Immature natural killer cell (primary cell): ENCODE measurements around the gene RBBP6. TPM values are rescaled to one million over a fixed set of nuclear protein-coding genes. Genes with fewer than 3 reads are reported as not detected.
A peak's percentile ranks its signal among the peaks of the same experiment; 100 is the strongest.

ENCODE experiments used
- DNase-seq, 3 donors: peaks; one replicate each; pipeline ENCODE4 v3.0.0; 2022; ENCODE audit warnings: mixed read lengths in 1 of 3
- H3K27ac Mint-ChIP-seq, 6 donors: one replicate each; pipeline ENCODE4 v1.8.0; 2020; ENCODE audit warnings: mixed read lengths in 6 of 6, mild to moderate bottlenecking in 5 of 6, inconsistent platforms in 4 of 6, moderate library complexity in 3 of 6
- H3K27me3 Mint-ChIP-seq, 3 donors: one replicate each; pipeline ENCODE4 v1.8.0; 2020 to 2021; ENCODE audit warnings: low read depth in 3 of 3, mild to moderate bottlenecking in 3 of 3, mixed read lengths in 3 of 3, moderate library complexity in 3 of 3, inconsistent platforms in 1 of 3
- H3K36me3 Mint-ChIP-seq, 3 donors: one replicate each; pipeline ENCODE4 v1.8.0; 2020; ENCODE audit warnings: mixed read lengths in 3 of 3, inconsistent platforms in 2 of 3, mild to moderate bottlenecking in 2 of 3
- H3K4me1 Mint-ChIP-seq, 2 donors: one replicate each; pipeline ENCODE4 v1.8.0; 2020; ENCODE audit warnings: inconsistent platforms in 2 of 2, mild to moderate bottlenecking in 2 of 2, mixed read lengths in 2 of 2, moderate library complexity in 1 of 2
- H3K4me3 Mint-ChIP-seq, 5 donors: one replicate each; pipeline ENCODE4 v1.8.0; 2020; ENCODE audit warnings: mild to moderate bottlenecking in 5 of 5, mixed read lengths in 5 of 5, inconsistent platforms in 3 of 5, moderate library complexity in 3 of 5
- H3K9me3 Mint-ChIP-seq, 6 donors: one replicate each; pipeline ENCODE4 v1.8.0; 2020; ENCODE audit warnings: mild to moderate bottlenecking in 6 of 6, mixed read lengths in 6 of 6, inconsistent platforms in 4 of 6, moderate library complexity in 3 of 6
- polyA plus RNA-seq, 3 donors: library from polyadenylated mRNA; unstranded; fragments of 300-500 nt; fragmentation: Illumina TruSeq; gene quantifications; one replicate each; pipeline ENCODE4 v1.2.3, GENCODE V29; 2021

RBBP6 gene
- polyA plus RNA-seq, 3 donors from 2014 or later, result 16.2 to 31.7 (median 27.6) TPM

DNA sequence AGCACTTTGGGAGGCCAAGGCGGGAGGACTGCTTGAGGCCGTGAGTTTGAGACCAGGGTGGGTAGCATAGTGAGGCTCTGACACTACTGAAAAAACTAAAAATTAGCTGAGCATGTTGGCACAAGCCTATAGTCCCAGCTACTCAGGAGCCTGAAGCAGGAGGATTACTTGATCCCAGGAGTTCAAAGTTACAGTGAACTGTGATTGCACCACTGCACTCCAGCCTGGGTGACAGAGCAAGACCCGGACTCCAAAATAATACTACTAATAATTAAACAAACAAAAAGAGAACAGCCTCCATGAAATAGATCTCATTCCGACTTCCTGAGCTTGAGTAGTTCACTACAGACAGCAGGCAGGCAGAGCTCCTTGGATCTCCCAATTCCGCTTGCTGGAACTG is 2.7 kb upstream of the RBBP6 start:
- DNase-seq, result no peak
- H3K9me3 Mint-ChIP-seq, result no peaks in the 10 kb centered on the region
- peaks cover 19 to 20% of the 10 kb centered on the region in 2 donors for H3K4me1 Mint-ChIP-seq
- peaks cover 6 to 13% (median 7%) of the 10 kb centered on the region in 3 donors for H3K27me3 Mint-ChIP-seq
- no peak overlapping the region for H3K27ac Mint-ChIP-seq
- no peaks in the 10 kb centered on the region for H3K36me3 Mint-ChIP-seq
- H3K4me3 Mint-ChIP-seq, result no peak overlapping the region

DNA sequence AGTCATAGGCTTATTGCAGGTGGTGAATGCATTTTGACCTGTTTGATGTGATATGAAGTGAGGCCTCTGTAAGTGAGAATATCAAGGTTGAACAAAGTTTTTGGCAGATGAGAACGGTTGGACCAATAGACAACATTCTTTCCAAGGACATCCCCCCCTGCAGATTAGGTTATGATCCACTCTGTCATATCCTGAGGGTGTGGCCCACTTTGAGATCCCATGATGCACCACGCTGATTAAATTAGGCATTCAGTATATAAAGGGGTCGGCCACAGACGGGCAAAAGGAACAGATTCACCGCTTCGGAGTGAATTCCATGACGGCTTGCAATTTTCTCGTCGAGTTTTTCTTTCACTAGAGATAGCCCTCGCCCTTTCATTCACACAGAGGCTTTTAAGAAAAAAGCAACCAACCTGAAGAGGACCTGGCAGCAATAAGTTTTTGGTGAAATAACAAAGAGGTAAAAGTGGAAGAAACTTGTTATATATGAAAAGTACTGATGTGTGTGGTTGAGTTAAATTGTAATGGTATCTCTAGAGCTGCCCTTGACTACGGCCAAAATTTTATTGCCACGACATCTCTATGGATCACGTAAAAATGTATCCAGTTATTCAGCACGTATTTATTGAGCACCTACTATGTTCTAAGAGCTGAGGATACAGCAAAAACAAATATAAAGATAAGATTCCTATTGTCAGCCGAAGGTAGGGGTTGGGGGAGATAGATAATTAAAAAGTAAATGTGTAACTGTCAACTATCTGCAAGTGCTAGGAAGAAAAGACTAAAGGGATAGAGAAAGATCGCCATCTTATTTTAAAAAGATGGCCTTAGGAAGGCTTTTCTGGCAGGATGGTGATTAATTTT is 1.7 kb upstream of the RBBP6 start:
- peak overlapping the region in 5 of 6 donors; percentile 34 to 66 (median 53) for H3K27ac Mint-ChIP-seq
- no peaks in the 10 kb centered on the region for H3K9me3 Mint-ChIP-seq
- peaks cover 30 to 31% of the 10 kb centered on the region in 2 donors for H3K4me1 Mint-ChIP-seq
- no peaks in the 10 kb centered on the region for H3K36me3 Mint-ChIP-seq
- H3K4me3 Mint-ChIP-seq, result peak overlapping the region; percentile 50 to 69 (median 60)
- peaks cover 6 to 13% (median 7%) of the 10 kb centered on the region in 3 donors for H3K27me3 Mint-ChIP-seq
- DNase-seq, result no peak

DNA sequence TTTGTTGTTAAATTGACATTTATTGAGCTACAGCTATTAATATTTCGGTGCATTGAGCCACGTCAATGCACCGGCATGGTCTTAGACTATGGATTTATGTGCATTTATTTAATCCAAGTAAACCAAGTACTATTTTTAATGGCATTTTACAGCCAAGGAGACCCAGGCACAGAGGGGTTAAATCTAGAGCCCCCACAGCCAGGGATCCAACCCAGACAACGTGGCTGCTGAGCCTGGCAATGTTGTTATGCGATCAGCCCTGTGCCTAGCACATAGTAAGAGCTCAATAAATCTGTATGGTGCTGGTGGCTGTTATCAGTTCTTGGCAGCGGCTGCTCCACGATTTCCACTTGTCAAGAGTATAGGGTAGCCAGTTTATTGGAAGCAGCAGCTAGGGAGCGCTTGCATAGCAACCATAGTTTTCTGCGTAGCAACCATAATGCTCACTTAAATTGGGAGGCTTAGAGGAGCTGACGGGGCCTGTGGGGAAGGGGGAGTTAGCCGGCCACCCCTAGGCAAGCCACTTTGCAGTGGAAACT is 541 bp upstream of the RBBP6 start:
- no peaks in the 10 kb centered on the region for H3K36me3 Mint-ChIP-seq
- no peak for DNase-seq
- H3K9me3 Mint-ChIP-seq, result no peaks in the 10 kb centered on the region
- peaks cover 41 to 42% of the 10 kb centered on the region in 2 donors for H3K4me1 Mint-ChIP-seq
- peak overlapping the region; percentile 99 to 100 (median 100) for H3K4me3 Mint-ChIP-seq
- peak overlapping the region; percentile 99 to 100 (median 100) for H3K27ac Mint-ChIP-seq
- peaks cover 6 to 11% (median 7%) of the 10 kb centered on the region in 3 donors for H3K27me3 Mint-ChIP-seq

DNA sequence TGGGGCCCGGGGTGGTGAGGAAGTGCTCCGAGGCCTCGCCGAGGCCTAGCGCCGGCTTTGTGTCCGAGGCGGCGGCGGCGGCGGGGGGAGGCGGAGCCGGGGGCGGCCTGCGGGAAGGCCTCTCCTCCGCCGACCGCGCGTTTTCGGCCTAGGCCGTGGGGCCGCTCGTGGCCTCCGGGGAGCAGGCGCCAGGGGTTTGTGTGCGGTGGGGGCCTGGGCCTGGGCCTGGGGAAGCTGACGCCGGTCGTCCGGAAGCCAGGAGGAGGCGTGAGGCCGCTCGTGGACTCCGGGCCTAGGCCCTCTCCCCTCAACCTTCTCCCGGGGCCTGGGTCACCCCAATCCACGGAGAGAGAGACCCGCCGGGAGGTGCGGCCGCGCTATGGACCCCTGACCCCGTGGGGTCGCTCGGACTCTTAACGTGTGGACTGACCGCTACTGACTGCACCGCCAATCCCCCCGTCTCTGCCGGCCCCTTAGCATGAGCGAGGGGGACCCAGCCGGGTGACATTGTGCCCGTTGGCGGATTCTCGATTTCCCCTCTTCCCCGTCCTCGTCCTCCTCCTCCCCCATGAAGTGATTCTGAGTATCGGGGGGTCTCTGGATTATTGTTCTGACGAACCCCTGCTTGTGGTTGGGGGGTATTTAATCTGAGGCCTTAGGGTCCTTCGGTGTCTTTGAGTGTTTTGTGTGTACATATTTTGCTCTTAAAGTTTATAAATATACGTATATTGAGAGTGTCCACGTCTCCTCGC is 660 bp downstream of the RBBP6 start:
- Mint-ChIP-seq H3K36me3 (no peaks in the 10 kb centered on the region), H3K4me3 (peak overlapping the region; percentile 91 to 100 (median 98)), H3K27ac (peak overlapping the region; percentile 87 to 100 (median 90)), H3K4me1 (peaks cover 53 to 54% of the 10 kb centered on the region in 2 donors), H3K9me3 (no peaks in the 10 kb centered on the region), H3K27me3 (peaks cover 6 to 10% (median 7%) of the 10 kb centered on the region in 3 donors)
- DNase-seq, result peak in 1 of 3 donors; percentile 12

DNA sequence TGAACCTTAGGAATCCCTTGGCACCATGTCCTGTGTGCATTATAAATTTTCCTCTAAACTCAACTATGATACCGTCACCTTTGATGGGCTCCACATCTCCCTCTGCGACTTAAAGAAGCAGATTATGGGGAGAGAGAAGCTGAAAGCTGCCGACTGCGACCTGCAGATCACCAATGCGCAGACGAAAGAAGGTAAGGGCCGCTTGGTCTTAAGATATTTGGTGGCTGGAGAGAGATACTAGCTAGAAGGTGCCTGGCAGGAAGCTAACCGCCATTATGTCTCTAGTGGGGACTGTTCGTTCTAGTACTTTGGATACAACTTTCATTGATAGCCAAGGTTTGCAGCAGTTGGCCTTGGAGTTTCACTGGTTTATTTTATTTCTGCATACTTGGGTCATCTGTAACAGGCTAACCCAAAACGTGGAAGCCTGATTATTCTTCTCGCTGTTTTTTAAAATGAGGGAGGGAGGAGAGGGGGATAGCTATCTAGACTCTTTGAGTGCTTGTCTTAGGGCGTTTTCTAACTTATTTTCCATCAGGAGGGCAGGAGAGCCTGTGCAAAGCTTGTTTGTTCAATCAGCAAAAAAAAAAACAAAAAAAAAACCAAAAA is 1.3 kb downstream of the RBBP6 start:
- Mint-ChIP-seq H3K4me3 (peak overlapping the region; percentile 91 to 100 (median 98)), H3K4me1 (peaks cover 60 to 61% of the 10 kb centered on the region in 2 donors), H3K36me3 (no peaks in the 10 kb centered on the region), H3K27me3 (peaks cover 6 to 7% (median 6%) of the 10 kb centered on the region in 3 donors), H3K9me3 (no peaks in the 10 kb centered on the region), H3K27ac (peak overlapping the region; percentile 87 to 100 (median 90))
- peak; percentile 10 to 29 (median 20) for DNase-seq

DNA sequence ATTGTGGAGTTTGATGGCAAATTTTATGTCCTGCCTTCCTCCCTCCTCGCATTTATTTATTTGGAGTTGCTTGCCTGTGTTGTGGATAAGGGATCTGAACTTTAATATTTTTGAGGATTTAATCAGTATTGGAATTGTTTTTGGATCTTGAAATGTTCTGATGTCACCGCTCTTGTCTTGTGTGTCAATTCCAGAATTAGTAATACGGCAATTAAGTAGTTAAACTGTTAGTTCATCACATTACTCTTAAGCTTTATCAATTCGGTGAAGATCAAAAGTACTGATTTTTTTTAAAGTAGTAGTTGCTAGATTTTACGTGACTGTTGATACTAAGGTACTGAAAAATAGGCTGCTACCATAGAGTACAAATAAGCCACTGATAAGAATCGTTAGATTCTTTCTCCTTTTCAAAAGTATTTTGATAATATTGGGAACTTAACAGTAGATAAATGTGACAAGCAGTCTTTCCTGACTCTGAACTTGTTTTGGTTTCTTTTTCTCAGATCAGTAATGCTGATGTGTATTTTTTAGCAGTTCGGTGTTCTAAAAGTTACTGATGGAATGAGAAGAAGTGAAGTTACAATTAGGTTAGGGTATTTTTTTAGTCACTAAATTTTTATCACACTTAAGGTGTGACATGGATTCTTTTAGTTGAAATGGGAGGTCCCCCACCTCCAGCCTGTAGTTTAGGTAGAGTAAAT is 2.0 kb downstream of the RBBP6 start:
- Mint-ChIP-seq H3K4me3 (peak overlapping the region; percentile 91 to 100 (median 98)), H3K4me1 (peaks cover 63 to 67% of the 10 kb centered on the region in 2 donors), H3K36me3 (peaks cover 0 to 2% (median 1%) of the 10 kb centered on the region in 3 donors), H3K9me3 (no peaks in the 10 kb centered on the region), H3K27ac (peak overlapping the region; percentile 87 to 100 (median 90)), H3K27me3 (peaks cover 6 to 7% (median 6%) of the 10 kb centered on the region in 3 donors)
- peak; percentile 12 to 19 (median 18) for DNase-seq

DNA sequence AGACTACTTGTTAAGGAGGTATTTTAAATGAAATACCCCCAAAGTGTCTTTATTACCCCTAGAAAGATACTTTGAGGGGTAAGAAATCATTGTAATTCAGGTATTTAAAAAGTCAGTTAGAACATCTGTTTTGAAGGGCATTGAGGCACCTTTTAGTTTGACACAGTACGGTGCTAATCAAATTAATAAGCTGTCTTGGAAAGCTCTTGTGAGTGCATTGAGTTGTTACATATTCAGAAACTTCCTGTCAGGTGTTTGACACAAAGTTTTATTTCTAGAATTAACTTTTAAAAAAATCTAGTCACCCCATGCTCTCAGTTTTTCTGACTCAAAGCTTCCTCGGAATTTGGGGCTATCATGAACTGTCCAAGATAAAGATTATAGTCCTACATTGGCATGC is 4.6 kb downstream of the RBBP6 start:
- peak overlapping the region in 4 of 6 donors; percentile 5 to 76 (median 48) for H3K27ac Mint-ChIP-seq

DNA sequence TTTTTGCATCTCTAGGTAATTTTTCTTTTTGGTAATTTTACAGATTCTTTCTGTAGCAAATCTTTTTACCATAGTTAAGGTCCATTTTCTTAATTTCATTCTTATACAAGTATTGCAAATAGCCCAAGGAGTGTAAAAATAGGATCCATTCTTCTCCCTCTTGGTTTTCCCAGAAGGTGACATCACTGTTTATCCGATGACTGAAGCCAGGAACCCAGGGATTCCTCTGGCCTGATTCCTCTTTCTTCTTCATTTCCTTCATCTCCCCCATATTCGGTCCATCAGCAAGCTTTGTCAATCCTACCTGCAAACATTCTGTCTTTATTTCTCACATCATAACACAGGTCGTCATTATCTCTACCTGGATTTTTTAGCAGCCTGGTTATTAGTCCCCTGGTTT is 5.3 kb downstream of the RBBP6 start:
- Mint-ChIP-seq H3K27ac (peak overlapping the region; percentile 2 to 37 (median 17)), H3K36me3 (peaks cover 3 to 19% (median 7%) of the 10 kb centered on the region in 3 donors), H3K4me1 (peaks cover 71 to 86% of the 10 kb centered on the region in 2 donors), H3K9me3 (no peaks in the 10 kb centered on the region), H3K4me3 (peak overlapping the region; percentile 0 to 44 (median 23)), H3K27me3 (peaks cover 2 to 5% (median 3%) of the 10 kb centered on the region in 3 donors)
- DNase-seq, result no peak

More for the DNA sequence above, 4.6 kb downstream of the RBBP6 start:
- Mint-ChIP-seq H3K27me3 (peaks cover 6 to 9% (median 6%) of the 10 kb centered on the region in 3 donors), H3K36me3 (peaks cover 0 to 12% (median 7%) of the 10 kb centered on the region in 3 donors), H3K4me1 (peaks cover 69 to 79% of the 10 kb centered on the region in 2 donors), H3K9me3 (no peaks in the 10 kb centered on the region), H3K4me3 (peak overlapping the region; percentile 1 to 98 (median 44))
- no peak for DNase-seq

DNA sequence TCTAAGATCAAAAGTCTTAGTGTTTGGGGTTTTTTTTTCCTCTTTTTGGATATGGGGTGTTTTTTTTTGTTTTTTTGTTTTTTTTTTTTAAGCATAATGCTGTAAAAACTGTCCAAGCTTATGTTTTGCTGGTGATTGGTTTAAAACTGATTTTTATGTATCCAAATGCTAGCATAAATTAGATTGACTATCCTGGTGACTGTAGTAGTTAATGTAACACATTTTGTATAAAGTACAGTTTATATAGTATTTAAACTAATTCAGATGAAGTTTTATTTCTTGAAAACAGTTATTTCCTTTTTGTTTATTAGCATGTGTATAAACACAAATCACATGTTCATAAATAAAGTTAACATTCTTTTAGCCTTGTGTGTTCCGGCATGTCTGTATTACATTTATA is 10.9 kb downstream of the RBBP6 start:
- H3K4me1 Mint-ChIP-seq, result peaks cover 45 to 92% of the 10 kb centered on the region in 2 donors

DNA sequence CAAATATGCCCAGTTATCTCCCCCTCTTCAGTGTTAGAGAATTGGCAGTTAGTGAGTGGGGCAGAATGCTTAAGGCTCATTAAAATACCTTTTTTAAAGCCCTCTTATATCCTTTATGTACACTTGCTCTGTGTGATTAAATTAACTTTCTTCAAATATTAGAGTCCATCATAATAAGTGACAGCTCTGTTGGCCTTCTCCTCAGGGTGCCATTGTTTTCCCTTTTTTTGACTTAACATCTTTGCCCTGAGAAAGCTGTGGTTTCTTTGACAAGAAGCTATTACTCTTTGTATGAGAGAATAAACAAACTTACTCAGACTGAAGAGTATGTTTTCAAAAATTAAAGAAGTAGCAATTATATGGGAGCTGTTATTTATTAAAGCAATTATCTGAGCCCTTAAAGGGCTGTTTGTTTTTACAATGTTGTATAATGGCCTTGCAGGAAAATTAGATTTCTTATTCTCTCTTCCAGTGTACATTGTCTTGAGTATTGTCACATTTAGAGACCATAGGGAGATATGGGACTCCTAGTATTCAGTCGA is 13.4 kb downstream of the RBBP6 start:
- H3K36me3 Mint-ChIP-seq, result peaks cover 3 to 35% (median 6%) of the 10 kb centered on the region in 3 donors
- H3K4me3 Mint-ChIP-seq, result no peak overlapping the region
- no peaks in the 10 kb centered on the region for H3K9me3 Mint-ChIP-seq
- no peak for DNase-seq
- H3K27me3 Mint-ChIP-seq, result no peaks in the 10 kb centered on the region
- peaks cover 32 to 73% of the 10 kb centered on the region in 2 donors for H3K4me1 Mint-ChIP-seq
- peak overlapping the region in 3 of 6 donors; percentile 15 to 29 (median 28) for H3K27ac Mint-ChIP-seq

More for the DNA sequence above, 10.9 kb downstream of the RBBP6 start:
- Mint-ChIP-seq H3K4me3 (no peak overlapping the region), H3K27ac (peak overlapping the region in 4 of 6 donors; percentile 33 to 67 (median 52)), H3K36me3 (peaks cover 3 to 26% (median 7%) of the 10 kb centered on the region in 3 donors), H3K9me3 (no peaks in the 10 kb centered on the region), H3K27me3 (peaks cover 0 to 2% (median 0%) of the 10 kb centered on the region in 3 donors)
- DNase-seq, result no peak

DNA sequence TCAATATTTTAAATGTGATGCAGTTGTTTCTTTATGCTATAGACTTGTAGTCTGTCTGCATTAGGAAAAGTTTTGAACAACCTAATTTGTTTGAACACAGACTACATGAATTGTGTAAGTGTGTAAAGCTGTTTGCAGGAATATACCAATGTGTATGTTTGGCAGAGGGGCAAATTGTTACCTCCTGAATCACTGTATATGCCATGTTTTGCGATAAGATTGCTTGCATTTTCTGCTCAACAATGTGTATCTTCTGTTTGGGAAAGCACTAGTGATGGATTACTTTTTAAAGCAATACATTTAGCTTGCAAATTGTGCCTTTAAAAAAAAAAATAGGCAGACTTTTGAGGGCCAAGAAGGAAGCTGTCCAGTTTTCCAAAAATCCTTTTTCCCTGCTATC is 14.6 kb downstream of the RBBP6 start:
- peak overlapping the region in 2 of 6 donors; percentile 20 to 55 for H3K27ac Mint-ChIP-seq
- no peak for DNase-seq
- H3K27me3 Mint-ChIP-seq, result peaks cover 0 to 2% (median 0%) of the 10 kb centered on the region in 3 donors
- H3K4me3 Mint-ChIP-seq, result no peak overlapping the region
- H3K9me3 Mint-ChIP-seq, result no peaks in the 10 kb centered on the region
- peaks cover 7 to 39% (median 12%) of the 10 kb centered on the region in 3 donors for H3K36me3 Mint-ChIP-seq
- peaks cover 29 to 74% of the 10 kb centered on the region in 2 donors for H3K4me1 Mint-ChIP-seq

DNA sequence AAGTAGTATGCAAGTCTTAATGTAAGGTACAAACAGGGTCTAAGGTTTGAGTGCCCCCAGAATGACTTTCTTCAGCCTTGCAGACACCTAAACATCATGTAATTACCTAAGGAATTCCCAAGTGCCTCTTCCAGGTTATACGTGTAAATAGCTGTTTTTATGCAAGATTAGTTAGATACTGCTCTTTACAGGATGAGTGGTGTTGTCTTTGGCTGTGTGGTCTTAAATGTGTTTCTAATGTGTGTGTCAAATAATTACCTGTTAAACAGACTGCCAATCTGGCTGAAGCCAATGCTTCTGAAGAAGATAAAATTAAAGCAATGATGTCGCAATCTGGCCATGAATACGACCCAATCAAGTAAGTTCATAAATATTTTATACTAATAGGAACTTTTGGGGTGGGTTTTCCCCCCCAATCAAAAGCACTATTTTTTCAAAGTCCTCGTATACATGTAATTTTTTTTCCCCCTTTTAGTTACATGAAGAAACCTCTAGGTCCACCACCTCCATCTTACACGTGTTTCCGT is 16.0 kb downstream of the RBBP6 start:
- peaks cover 10 to 40% (median 12%) of the 10 kb centered on the region in 3 donors for H3K36me3 Mint-ChIP-seq
- no peak for DNase-seq
- peaks cover 0 to 2% (median 0%) of the 10 kb centered on the region in 3 donors for H3K27me3 Mint-ChIP-seq
- no peak overlapping the region for H3K4me3 Mint-ChIP-seq
- H3K27ac Mint-ChIP-seq, result peak overlapping the region in 1 of 6 donors; percentile 22
- no peaks in the 10 kb centered on the region for H3K9me3 Mint-ChIP-seq
- peaks cover 17 to 61% of the 10 kb centered on the region in 2 donors for H3K4me1 Mint-ChIP-seq
